Fibroblast of lung (primary cell): ENCODE results near the gene LITAF. TPM values are rescaled to one million over a fixed set of nuclear protein-coding genes. Genes with fewer than 3 reads are reported as not detected.

Experiments
- DNase-seq, 2 donors: peaks; one replicate each; pipeline versions ENCODE4 v3.0.0 to v3.0.0-alpha.2; 2010; ENCODE audit warnings: low read depth in 2 of 2
- H2AFZ ChIP-seq: 2 replicates; pipeline ENCODE4 v1.5.1; 2012; ENCODE audit warnings: low read length, control low read depth, inconsistent platforms
- H3K27ac ChIP-seq: 2 replicates; pipeline ENCODE4 v1.5.1; 2011; ENCODE audit warnings: low read length, control low read depth; ENCODE audit not compliant: insufficient read depth
- H3K27me3 ChIP-seq: 2 replicates; pipeline ENCODE4 v1.5.1; 2011; ENCODE audit warnings: mild to moderate bottlenecking, low read length; ENCODE audit not compliant: control insufficient read depth, insufficient read depth
- H3K36me3 ChIP-seq: 2 replicates; pipeline ENCODE4 v1.5.1; 2011; ENCODE audit warnings: low read length; ENCODE audit not compliant: control insufficient read depth, insufficient read depth
- H3K4me1 ChIP-seq: 2 replicates; pipeline ENCODE4 v1.5.1; 2011; ENCODE audit warnings: low read length; ENCODE audit not compliant: control insufficient read depth, insufficient read depth; ENCODE audit errors: extremely low read depth
- H3K4me2 ChIP-seq: 2 replicates; pipeline ENCODE4 v1.5.1; 2011; ENCODE audit warnings: low read length, control low read depth; ENCODE audit not compliant: insufficient read depth; ENCODE audit errors: extremely low read depth
- H3K4me3 ChIP-seq, 4 experiments: fragments of 200-600 bp in 1 of 4; sonication (generic) in 1 of 4; replicated peaks in 1 of 4; 2 replicates each; pipeline ENCODE4 v1.5.1; 2011 to 2016; ENCODE audit warnings: low read length in 4 of 4, low read depth in 3 of 4, mild to moderate bottlenecking in 3 of 4, control low read depth in 2 of 4, inconsistent platforms in 1 of 4, mixed read lengths in 1 of 4; ENCODE audit not compliant: insufficient read depth in 1 of 4; ENCODE audit errors: control extremely low read depth in 1 of 4
- H3K79me2 ChIP-seq: 2 replicates; pipeline ENCODE4 v1.5.1; 2012; ENCODE audit warnings: mild to moderate bottlenecking, low read length, inconsistent platforms; ENCODE audit not compliant: control insufficient read depth, insufficient read depth
- H3K9ac ChIP-seq: 2 replicates; pipeline ENCODE4 v1.5.1; 2011; ENCODE audit warnings: mild to moderate bottlenecking, low read length, control low read depth; ENCODE audit not compliant: insufficient read depth
- H3K9me3 ChIP-seq: 2 replicates; pipeline ENCODE4 v1.5.1; 2012; ENCODE audit warnings: low read depth, low read length; ENCODE audit not compliant: control insufficient read depth, insufficient read depth
- H4K20me1 ChIP-seq: 2 replicates; pipeline ENCODE4 v1.5.1; 2011; ENCODE audit warnings: low read length; ENCODE audit not compliant: control insufficient read depth, insufficient read depth; ENCODE audit errors: extremely low read depth
- EZH2 ChIP-seq: IDR thresholded peaks from 2 replicates; pipeline ENCODE4 v1.5.1; 2012; ENCODE audit warnings: low read length, control low read depth, mild to moderate bottlenecking; ENCODE audit errors: missing control alignments
- polyA plus RNA-seq, 2 donors: library from polyadenylated mRNA; depleted of rRNA in 1 of 2; stranded (reverse) in 1 of 2; unstranded in 1 of 2; fragments of >200 nt; gene quantifications; 2 replicates each; pipeline ENCODE4 v1.2.1, GENCODE V29; 2011 to 2012; ENCODE audit warnings: missing spikeins in 1 of 2
- total RNA-seq: library from RNA; depleted of rRNA; stranded (reverse); fragments of >200 nt; gene quantifications from 2 replicates; pipeline ENCODE4 v1.2.1, GENCODE V29; 2014
- TF ChIP-seq, protein P1 (sequence below), 2 donors: IDR thresholded peaks in 1 of 2; conservative IDR thresholded peaks in 1 of 2; 1 replicate in 1 of 2; 2 replicates in 1 of 2; pipeline ENCODE4 v1.5.1; 2011 to 2012; ENCODE audit warnings: low read length in 2 of 2, control low read depth in 1 of 2, inconsistent platforms in 1 of 2, low read depth in 1 of 2, mild to moderate bottlenecking in 1 of 2

The LITAF gene
- total and polyA plus RNA-seq, 2 donors (not counting 1 experiment from before 2014, with no cell fraction given) = 79.6 to 162 TPM

DNA sequence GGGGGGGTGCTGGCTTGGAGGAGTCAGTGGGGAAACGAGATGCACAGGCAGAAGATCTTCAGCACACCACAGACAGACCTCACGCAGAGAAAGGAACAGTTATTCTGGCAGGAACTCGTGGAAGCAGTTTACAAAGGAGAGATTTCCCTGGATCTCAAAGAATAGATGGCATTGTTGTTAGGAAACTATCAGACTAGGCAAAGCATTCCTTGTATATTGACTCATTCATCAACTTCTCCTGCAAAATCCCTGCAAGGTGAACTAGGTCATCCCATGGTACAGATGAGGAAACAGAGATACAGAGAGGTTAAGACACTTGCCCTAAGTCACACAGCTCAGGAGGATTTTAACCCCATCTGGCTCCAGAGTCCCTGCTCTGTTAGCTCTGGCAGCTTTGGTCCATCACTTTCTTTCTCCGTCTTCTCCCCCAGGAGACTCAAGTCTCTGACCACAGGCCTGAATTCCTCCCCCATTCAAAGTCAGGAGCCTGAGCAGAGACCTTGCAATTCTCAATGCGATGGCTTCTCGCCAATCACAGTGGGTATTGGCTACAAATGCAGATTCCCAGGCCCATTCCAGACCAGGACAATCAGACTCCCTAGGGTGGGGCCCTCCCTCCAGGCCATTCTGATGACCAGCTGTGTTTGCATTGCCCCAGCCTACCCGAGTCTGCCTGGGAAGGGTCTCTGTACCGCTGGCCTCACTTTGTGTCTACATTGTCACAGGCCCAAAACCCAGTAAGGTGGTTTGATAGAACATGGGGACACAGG, 56.4 kb downstream of the LITAF start:
- no peak overlapping the region for H3K27ac ChIP-seq
- no peaks in the 10 kb centered on the region for H3K9me3 ChIP-seq
- no peak overlapping the region for H3K4me3 ChIP-seq
- H2AFZ ChIP-seq = no peak overlapping the region
- H3K79me2 ChIP-seq = no peaks in the 10 kb centered on the region
- DNase-seq = peak in 1 of 2 donors; percentile 9
- no peaks in the 10 kb centered on the region for H4K20me1 ChIP-seq
- TF ChIP-seq EZH2 = no peak
- TF ChIP-seq, protein P1, sequence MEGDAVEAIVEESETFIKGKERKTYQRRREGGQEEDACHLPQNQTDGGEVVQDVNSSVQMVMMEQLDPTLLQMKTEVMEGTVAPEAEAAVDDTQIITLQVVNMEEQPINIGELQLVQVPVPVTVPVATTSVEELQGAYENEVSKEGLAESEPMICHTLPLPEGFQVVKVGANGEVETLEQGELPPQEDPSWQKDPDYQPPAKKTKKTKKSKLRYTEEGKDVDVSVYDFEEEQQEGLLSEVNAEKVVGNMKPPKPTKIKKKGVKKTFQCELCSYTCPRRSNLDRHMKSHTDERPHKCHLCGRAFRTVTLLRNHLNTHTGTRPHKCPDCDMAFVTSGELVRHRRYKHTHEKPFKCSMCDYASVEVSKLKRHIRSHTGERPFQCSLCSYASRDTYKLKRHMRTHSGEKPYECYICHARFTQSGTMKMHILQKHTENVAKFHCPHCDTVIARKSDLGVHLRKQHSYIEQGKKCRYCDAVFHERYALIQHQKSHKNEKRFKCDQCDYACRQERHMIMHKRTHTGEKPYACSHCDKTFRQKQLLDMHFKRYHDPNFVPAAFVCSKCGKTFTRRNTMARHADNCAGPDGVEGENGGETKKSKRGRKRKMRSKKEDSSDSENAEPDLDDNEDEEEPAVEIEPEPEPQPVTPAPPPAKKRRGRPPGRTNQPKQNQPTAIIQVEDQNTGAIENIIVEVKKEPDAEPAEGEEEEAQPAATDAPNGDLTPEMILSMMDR (conservative IDR thresholded peaks at IDR 0.05 in 1 of 2, IDR thresholded peaks at IDR 0.05 in 1 of 2; ENCODE audit: low read depth in 1 of 2, low read length in 2 of 2) = no peak
- no peak overlapping the region for H3K4me2 ChIP-seq
- H3K27me3 ChIP-seq = peaks cover 4% of the 10 kb centered on the region
- H3K9ac ChIP-seq = no peak overlapping the region
- H3K4me1 ChIP-seq = no peaks in the 10 kb centered on the region
- no peaks in the 10 kb centered on the region for H3K36me3 ChIP-seq

DNA sequence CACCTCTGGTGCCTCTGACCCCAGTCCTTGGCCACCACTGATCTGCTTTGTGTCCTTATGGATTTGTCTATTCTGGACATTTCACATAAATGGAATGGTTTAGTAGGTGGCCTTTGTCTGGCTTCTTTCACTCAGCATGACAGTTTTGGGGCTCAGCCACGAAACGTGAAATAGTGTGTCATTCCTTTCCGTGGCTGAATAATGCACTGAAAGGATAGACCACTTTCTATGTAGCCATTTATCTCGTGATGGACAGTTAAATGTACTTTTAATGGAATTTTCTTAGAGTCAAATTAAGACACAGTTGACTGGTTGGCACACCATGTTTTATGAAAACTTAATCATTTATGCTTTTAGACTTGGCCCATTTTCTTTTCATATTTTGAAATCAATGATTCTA, 57.4 kb downstream of the LITAF start:
- no peak for TF ChIP-seq EZH2
- TF ChIP-seq, protein P1 (conservative IDR thresholded peaks at IDR 0.05 in 1 of 2, IDR thresholded peaks at IDR 0.05 in 1 of 2; ENCODE audit: low read depth in 1 of 2, low read length in 2 of 2) = no peak
- H3K27me3 ChIP-seq = peaks cover 4% of the 10 kb centered on the region
- DNase-seq = no peak
- no peak overlapping the region for H3K4me2 ChIP-seq
- H3K79me2 ChIP-seq = no peaks in the 10 kb centered on the region
- H3K36me3 ChIP-seq = no peaks in the 10 kb centered on the region
- H3K9me3 ChIP-seq = no peaks in the 10 kb centered on the region
- H2AFZ ChIP-seq = no peak overlapping the region
- H3K4me1 ChIP-seq = no peaks in the 10 kb centered on the region
- H3K27ac ChIP-seq = no peak overlapping the region
- H4K20me1 ChIP-seq = no peaks in the 10 kb centered on the region
- H3K9ac ChIP-seq = no peak overlapping the region
- no peak overlapping the region for H3K4me3 ChIP-seq

DNA sequence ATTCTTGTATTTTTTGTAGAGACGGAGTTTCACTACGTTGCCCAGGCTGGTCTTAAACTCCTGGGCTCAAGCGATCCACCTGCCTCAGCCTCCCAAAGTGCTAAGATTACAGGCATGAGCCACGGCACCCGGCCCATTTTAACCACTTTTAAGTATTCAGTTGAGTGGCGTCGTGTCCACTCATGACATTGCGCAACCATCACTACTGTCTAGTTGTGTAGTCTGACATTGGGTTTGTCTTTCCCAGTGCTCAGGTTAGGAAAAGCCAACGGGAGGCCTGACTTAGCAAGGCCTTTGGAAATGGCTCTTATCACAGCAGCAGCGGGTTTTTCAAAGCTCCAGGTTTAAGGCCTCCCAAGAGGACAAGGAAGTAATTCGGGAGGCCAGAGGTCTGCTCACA, 58.7 kb downstream of the LITAF start:
- DNase-seq = no peak
- no peak overlapping the region for H2AFZ ChIP-seq
- no peak overlapping the region for H3K4me2 ChIP-seq
- H3K4me1 ChIP-seq = no peaks in the 10 kb centered on the region
- no peaks in the 10 kb centered on the region for H3K79me2 ChIP-seq
- no peak overlapping the region for H3K9ac ChIP-seq
- no peaks in the 10 kb centered on the region for H4K20me1 ChIP-seq
- no peaks in the 10 kb centered on the region for H3K9me3 ChIP-seq
- H3K36me3 ChIP-seq = no peaks in the 10 kb centered on the region
- H3K27me3 ChIP-seq = peaks cover 4% of the 10 kb centered on the region
- H3K4me3 ChIP-seq = no peak overlapping the region
- H3K27ac ChIP-seq = no peak overlapping the region
- no peak for TF ChIP-seq EZH2
- TF ChIP-seq, protein P1 (conservative IDR thresholded peaks at IDR 0.05 in 1 of 2, IDR thresholded peaks at IDR 0.05 in 1 of 2; ENCODE audit: low read depth in 1 of 2, low read length in 2 of 2) = no peak
